OCI-LY1 (cell line): Measurements from ENCODE around the gene CSF2RB.

ENCODE experiments used
- H2AFZ ChIP-seq: fragments of 200-600 bp; sonication (generic), shearing (Covaris generic); 2 replicates; pipeline ENCODE4 v1.6.0; 2014; ENCODE audit warnings: antibody characterized with exemption, mild to moderate bottlenecking, low read length
- H3F3A ChIP-seq: fragments of 200-600 bp; sonication (generic), shearing (Covaris generic); 2 replicates; pipeline ENCODE4 v1.6.0; 2014; ENCODE audit warnings: mild to moderate bottlenecking, antibody characterized with exemption, low read length, moderate library complexity; ENCODE audit not compliant: insufficient read depth
- H3K27ac ChIP-seq: fragments of 200-600 bp; sonication (generic); 2 replicates; pipeline ENCODE4 v1.5.1; 2014; ENCODE audit warnings: low read length, mixed run types, mild to moderate bottlenecking, low read depth; ENCODE audit not compliant: poor library complexity, severe bottlenecking
- H3K27me3 ChIP-seq: fragments of 200-600 bp; sonication (generic); 2 replicates; pipeline ENCODE4 v1.6.0; 2014; ENCODE audit warnings: antibody characterized with exemption, mild to moderate bottlenecking, low read length, moderate library complexity; ENCODE audit not compliant: insufficient read depth
- H3K36me3 ChIP-seq: fragments of 200-600 bp; sonication (generic); 2 replicates; pipeline ENCODE4 v1.6.1; 2014; ENCODE audit warnings: mild to moderate bottlenecking, antibody characterized with exemption, low read length, moderate library complexity, mixed read lengths; ENCODE audit not compliant: insufficient read depth
- H3K4me1 ChIP-seq: fragments of 200-600 bp; sonication (generic); 2 replicates; pipeline ENCODE4 v1.5.1; 2014; ENCODE audit warnings: mild to moderate bottlenecking, low read length, moderate library complexity; ENCODE audit not compliant: insufficient read depth, severe bottlenecking
- H3K4me2 ChIP-seq: fragments of 200-600 bp; sonication (generic), shearing (Covaris generic); 2 replicates; pipeline ENCODE4 v1.6.1; 2014; ENCODE audit warnings: low read length
- H3K4me3 ChIP-seq: fragments of 200-600 bp; sonication (generic); 2 replicates; pipeline ENCODE4 v1.5.1; 2014; ENCODE audit warnings: low read length, low read depth, mild to moderate bottlenecking, mixed read lengths; ENCODE audit not compliant: poor library complexity, severe bottlenecking
- H3K79me2 ChIP-seq: fragments of 200-600 bp; shearing (Covaris generic); 2 replicates; pipeline ENCODE4 v1.6.1; 2016; ENCODE audit warnings: mixed run types, low read length, mixed read lengths; ENCODE audit not compliant: insufficient read depth
- H3K9ac ChIP-seq: fragments of 200-600 bp; sonication (generic), shearing (Covaris generic); 2 replicates; pipeline ENCODE4 v1.6.1; 2014; ENCODE audit warnings: mild to moderate bottlenecking, low read length, mixed read lengths
- H3K9me2 ChIP-seq: fragments of 200-600 bp; sonication (generic), shearing (Covaris generic); 2 replicates; pipeline ENCODE4 v1.6.1; 2014; ENCODE audit warnings: low read depth, mild to moderate bottlenecking, low read length, mixed read lengths
- H3K9me3 ChIP-seq: fragments of 200-600 bp; shearing (Covaris generic); 2 replicates; pipeline ENCODE4 v1.6.1; 2014; ENCODE audit warnings: low read length, mixed read lengths
- H4K20me1 ChIP-seq: fragments of 200-600 bp; sonication (generic), shearing (Covaris generic); 2 replicates; pipeline ENCODE4 v1.6.0; 2016; ENCODE audit warnings: mild to moderate bottlenecking, low read length; ENCODE audit not compliant: insufficient read depth
- EZH2 ChIP-seq: fragments of 200-600 bp; sonication (generic), shearing (Covaris generic); IDR thresholded peaks from 2 replicates; pipeline ENCODE4 v1.8.0; 2017; ENCODE audit warnings: borderline replicate concordance, mixed run types, mild to moderate bottlenecking, antibody characterized with exemption, low read length, moderate library complexity, mixed read lengths
- TF ChIP-seq, protein P1 (sequence below): fragments of 200-600 bp; sonication (generic), shearing (Covaris generic); IDR thresholded peaks from 2 replicates; pipeline ENCODE4 v1.5.1; 2017; ENCODE audit warnings: mild to moderate bottlenecking, antibody characterized with exemption, low read length, moderate library complexity, mixed read lengths

CSF2RB gene

DNA sequence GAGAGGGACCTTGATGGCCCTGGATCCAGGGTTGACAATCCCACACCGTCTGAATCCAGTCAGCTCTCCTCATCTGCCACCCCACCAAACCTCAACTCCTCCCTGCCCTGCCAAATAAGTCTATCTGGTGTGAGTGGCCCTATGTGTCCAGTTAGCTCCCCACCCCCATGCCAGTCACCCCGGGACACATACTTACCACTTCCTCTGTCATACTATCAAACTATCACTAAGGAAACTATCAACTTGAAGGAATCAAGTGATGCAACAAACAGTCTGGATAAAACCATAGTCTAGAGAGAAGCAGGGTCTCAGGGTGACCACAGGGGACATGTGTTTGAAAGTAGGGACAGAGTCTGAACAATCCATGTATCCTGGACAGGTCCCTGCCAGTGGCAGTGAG lies 13.2 kb upstream of the CSF2RB start:
- Histone ChIP-seq H3K27me3 (peaks cover 14% of the 10 kb centered on the region; the same call in 1 of the 2 replicates), H3F3A (no peaks in the 10 kb centered on the region), H3K79me2 (no peaks in the 10 kb centered on the region), H3K27ac (no peak overlapping the region), H3K4me2 (no peak overlapping the region), H3K9me3 (no peaks in the 10 kb centered on the region), H4K20me1 (no peaks in the 10 kb centered on the region), H2AFZ (no peak overlapping the region), H3K9ac (no peak overlapping the region), H3K36me3 (no peaks in the 10 kb centered on the region), H3K9me2 (no peaks in the 10 kb centered on the region), H3K4me3 (no peak overlapping the region), H3K4me1 (no peaks in the 10 kb centered on the region)
- no peak for TF ChIP-seq EZH2
- TF ChIP-seq, protein P1, sequence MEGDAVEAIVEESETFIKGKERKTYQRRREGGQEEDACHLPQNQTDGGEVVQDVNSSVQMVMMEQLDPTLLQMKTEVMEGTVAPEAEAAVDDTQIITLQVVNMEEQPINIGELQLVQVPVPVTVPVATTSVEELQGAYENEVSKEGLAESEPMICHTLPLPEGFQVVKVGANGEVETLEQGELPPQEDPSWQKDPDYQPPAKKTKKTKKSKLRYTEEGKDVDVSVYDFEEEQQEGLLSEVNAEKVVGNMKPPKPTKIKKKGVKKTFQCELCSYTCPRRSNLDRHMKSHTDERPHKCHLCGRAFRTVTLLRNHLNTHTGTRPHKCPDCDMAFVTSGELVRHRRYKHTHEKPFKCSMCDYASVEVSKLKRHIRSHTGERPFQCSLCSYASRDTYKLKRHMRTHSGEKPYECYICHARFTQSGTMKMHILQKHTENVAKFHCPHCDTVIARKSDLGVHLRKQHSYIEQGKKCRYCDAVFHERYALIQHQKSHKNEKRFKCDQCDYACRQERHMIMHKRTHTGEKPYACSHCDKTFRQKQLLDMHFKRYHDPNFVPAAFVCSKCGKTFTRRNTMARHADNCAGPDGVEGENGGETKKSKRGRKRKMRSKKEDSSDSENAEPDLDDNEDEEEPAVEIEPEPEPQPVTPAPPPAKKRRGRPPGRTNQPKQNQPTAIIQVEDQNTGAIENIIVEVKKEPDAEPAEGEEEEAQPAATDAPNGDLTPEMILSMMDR = no peak

DNA sequence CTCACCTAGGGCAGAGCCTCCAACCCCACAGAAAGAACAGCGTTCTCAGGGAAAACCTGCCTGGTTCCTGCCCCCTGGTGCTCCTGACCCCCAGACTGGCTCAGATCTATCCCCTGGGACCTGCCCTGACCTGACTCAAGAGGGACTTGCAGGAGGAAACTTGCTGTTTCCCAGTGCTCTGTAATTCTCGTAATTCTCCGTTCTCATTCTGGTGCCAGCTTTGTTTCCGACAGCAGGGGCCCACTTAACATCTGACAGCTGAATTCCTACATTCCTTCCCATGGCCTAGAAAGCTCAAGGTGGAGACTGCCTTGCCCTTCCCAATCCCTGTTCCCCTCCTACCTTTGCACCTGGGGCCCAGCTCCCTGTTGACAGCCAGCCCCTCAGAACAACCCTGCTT lies 12.5 kb upstream of the CSF2RB start:
- H2AFZ ChIP-seq = no peak overlapping the region
- no peaks in the 10 kb centered on the region for H3K36me3 ChIP-seq
- H3K9me2 ChIP-seq = no peaks in the 10 kb centered on the region
- no peak overlapping the region for H3K4me3 ChIP-seq
- H3K4me2 ChIP-seq = no peak overlapping the region
- H3K9ac ChIP-seq = no peak overlapping the region
- H3K4me1 ChIP-seq = no peaks in the 10 kb centered on the region
- no peak for TF ChIP-seq EZH2
- H3F3A ChIP-seq = no peaks in the 10 kb centered on the region
- no peaks in the 10 kb centered on the region for H3K79me2 ChIP-seq
- no peaks in the 10 kb centered on the region for H4K20me1 ChIP-seq
- H3K9me3 ChIP-seq = no peaks in the 10 kb centered on the region
- no peak overlapping the region for H3K27ac ChIP-seq
- H3K27me3 ChIP-seq = peaks cover 14% of the 10 kb centered on the region; the same call in 1 of the 2 replicates

DNA sequence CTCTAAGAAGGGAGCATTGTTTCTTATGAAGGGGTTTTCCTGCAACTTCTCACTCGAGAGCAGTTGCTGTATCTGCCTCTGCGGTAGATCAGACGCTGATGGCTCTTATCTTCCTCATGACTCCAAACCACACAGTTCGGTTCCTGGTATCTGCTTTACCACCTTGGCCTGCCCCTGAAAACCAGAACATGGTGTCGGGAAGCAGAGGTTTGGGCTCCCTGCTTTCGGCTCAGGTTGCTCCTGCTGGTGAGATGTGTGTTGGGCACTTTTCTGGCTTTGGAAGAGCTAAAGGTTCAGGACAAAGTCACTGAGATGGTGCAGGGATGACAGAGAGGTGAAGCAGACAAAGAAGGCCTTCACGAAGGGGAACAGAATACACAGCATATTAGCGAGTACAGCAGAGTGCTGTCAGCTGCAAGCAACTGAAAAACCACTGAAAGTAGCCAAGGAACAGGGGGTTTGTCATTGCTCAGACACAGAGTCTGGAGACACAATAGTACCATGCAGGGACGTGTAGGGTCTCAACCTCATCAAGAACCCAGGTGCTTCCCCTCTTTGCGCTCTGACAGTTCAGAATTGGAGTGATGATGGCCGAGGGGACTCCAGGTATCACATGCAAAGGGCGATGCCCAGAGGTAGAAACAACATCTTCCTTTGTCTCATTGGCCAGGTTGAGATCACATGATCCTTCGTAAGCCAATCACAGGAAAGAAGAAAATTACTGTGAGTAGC lies 11.9 kb upstream of the CSF2RB start:
- Histone ChIP-seq H3K79me2 (no peaks in the 10 kb centered on the region), H3K4me2 (no peak overlapping the region), H4K20me1 (no peaks in the 10 kb centered on the region), H3K4me3 (no peak overlapping the region), H2AFZ (no peak overlapping the region), H3K4me1 (no peaks in the 10 kb centered on the region), H3K27ac (no peak overlapping the region), H3F3A (no peaks in the 10 kb centered on the region), H3K36me3 (no peaks in the 10 kb centered on the region), H3K9me3 (no peaks in the 10 kb centered on the region), H3K9me2 (no peaks in the 10 kb centered on the region), H3K27me3 (peaks cover 14% of the 10 kb centered on the region; the same call in 1 of the 2 replicates), H3K9ac (no peak overlapping the region)
- TF ChIP-seq EZH2 = no peak
- TF ChIP-seq, protein P1 = no peak
